DOHH2 (cell line): ENCODE measurements around the gene DGKB.

Experiments
- H3F3A ChIP-seq: fragments of 200-600 bp; sonication (generic), shearing (Covaris generic); 2 replicates; pipeline ENCODE4 v1.6.0; 2016; ENCODE audit warnings: antibody characterized with exemption, mild to moderate bottlenecking; ENCODE audit not compliant: control insufficient read depth, insufficient read depth
- H3K27ac ChIP-seq: fragments of 200-600 bp; sonication (generic); 2 replicates; pipeline ENCODE4 v1.5.1; 2014; ENCODE audit warnings: low read depth, mild to moderate bottlenecking, low read length, moderate library complexity
- H3K27me3 ChIP-seq: fragments of 200-600 bp; sonication (generic); 2 replicates; pipeline ENCODE4 v1.6.1; 2014; ENCODE audit warnings: mild to moderate bottlenecking, low read length, mixed read lengths; ENCODE audit not compliant: control insufficient read depth
- H3K36me3 ChIP-seq: fragments of 200-600 bp; sonication (generic); 2 replicates; pipeline ENCODE4 v1.6.1; 2014; ENCODE audit warnings: mild to moderate bottlenecking, low read length, moderate library complexity, mixed read lengths; ENCODE audit not compliant: control insufficient read depth
- H3K4me1 ChIP-seq: fragments of 200-600 bp; sonication (generic); 2 replicates; pipeline ENCODE4 v1.6.1; 2014; ENCODE audit warnings: mild to moderate bottlenecking, low read length, mixed read lengths; ENCODE audit not compliant: control insufficient read depth
- H3K4me2 ChIP-seq: fragments of 200-600 bp; sonication (generic); 2 replicates; pipeline ENCODE4 v1.6.0; 2014; ENCODE audit warnings: mild to moderate bottlenecking, low read length, moderate library complexity
- H3K4me3 ChIP-seq: fragments of 200-600 bp; sonication (generic); 2 replicates; pipeline ENCODE4 v1.5.1; 2014; ENCODE audit warnings: mild to moderate bottlenecking, low read length, mixed read lengths
- H3K79me2 ChIP-seq: fragments of 200-600 bp; sonication (generic); 2 replicates; pipeline ENCODE4 v1.6.1; 2014; ENCODE audit warnings: mild to moderate bottlenecking, low read length, mixed read lengths; ENCODE audit not compliant: control insufficient read depth
- H3K9me2 ChIP-seq: fragments of 200-600 bp; sonication (generic); replicated peaks from 2 replicates; pipeline ENCODE4 v1.6.1; 2014; ENCODE audit warnings: mild to moderate bottlenecking, low read length, mixed read lengths; ENCODE audit not compliant: control insufficient read depth
- H3K9me3 ChIP-seq: fragments of 200-600 bp; sonication (generic); 2 replicates; pipeline ENCODE4 v1.6.1; 2014; ENCODE audit warnings: antibody characterized with exemption, low read length, mixed read lengths; ENCODE audit not compliant: control insufficient read depth, insufficient read depth
- H4K20me1 ChIP-seq: fragments of 200-600 bp; sonication (generic); 2 replicates; pipeline ENCODE4 v1.6.0; 2014; ENCODE audit warnings: low read depth, mild to moderate bottlenecking, antibody characterized with exemption, low read length, moderate library complexity; ENCODE audit not compliant: control insufficient read depth, insufficient read depth
- CTCF ChIP-seq: fragments of 200-600 bp; sonication (generic); IDR thresholded peaks from one replicate; pipeline ENCODE4 v1.5.1; 2014; ENCODE audit warnings: antibody characterized with exemption, mild to moderate bottlenecking, low read depth, low read length; ENCODE audit not compliant: poor library complexity, severe bottlenecking
- EZH2phosphoT487 ChIP-seq: fragments of 200-600 bp; sonication (generic); IDR thresholded peaks from 2 replicates; pipeline ENCODE4 v1.6.1; 2017; ENCODE audit warnings: borderline replicate concordance, mild to moderate bottlenecking, antibody characterized with exemption, low read length, moderate library complexity, mixed read lengths

DGKB gene

GRCh38 chr7:14184292-14184864 lies 718.2 kb downstream of the DGKB start:
- Histone ChIP-seq H3K27me3 (no peaks in the 10 kb centered on the region), H3K79me2 (no peaks in the 10 kb centered on the region), H3K4me3 (no peak overlapping the region), H3K4me2 (no peak overlapping the region), H4K20me1 (no peaks in the 10 kb centered on the region), H3K27ac (no peak overlapping the region), H3F3A (no peaks in the 10 kb centered on the region), H3K9me3 (peaks cover 6% of the 10 kb centered on the region; the same call in 1 of the 2 replicates), H3K9me2 (no peaks in the 10 kb centered on the region), H3K4me1 (no peaks in the 10 kb centered on the region), H3K36me3 (no peaks in the 10 kb centered on the region)
- no peak for TF ChIP-seq EZH2phosphoT487
- TF ChIP-seq CTCF = no peak

- no peaks in the 10 kb centered on the region for H3K36me3 ChIP-seq
- no peaks in the 10 kb centered on the region for H3K4me1 ChIP-seq
- no peak overlapping the region for H3K27ac ChIP-seq
- H3K9me3 ChIP-seq = no peaks in the 10 kb centered on the region
- H3K4me2 ChIP-seq = no peak overlapping the region
- TF ChIP-seq CTCF = no peak
- no peak for TF ChIP-seq EZH2phosphoT487
- H3K27me3 ChIP-seq = no peaks in the 10 kb centered on the region
- H3K4me3 ChIP-seq = no peak overlapping the region
- H3K79me2 ChIP-seq = no peaks in the 10 kb centered on the region
- no peaks in the 10 kb centered on the region for H4K20me1 ChIP-seq
- H3K9me2 ChIP-seq = no peaks in the 10 kb centered on the region
- no peaks in the 10 kb centered on the region for H3F3A ChIP-seq
Observed at GRCh38 chr7:14179781-14180180, 722.8 kb downstream of the DGKB start.

GRCh38 chr7:14177876-14178275 lies 724.7 kb downstream of the DGKB start:
- Histone ChIP-seq H3F3A (no peaks in the 10 kb centered on the region), H3K36me3 (no peaks in the 10 kb centered on the region), H4K20me1 (no peaks in the 10 kb centered on the region), H3K9me3 (no peaks in the 10 kb centered on the region), H3K4me3 (no peak overlapping the region), H3K4me1 (no peaks in the 10 kb centered on the region), H3K27ac (no peak overlapping the region), H3K79me2 (no peaks in the 10 kb centered on the region), H3K4me2 (no peak overlapping the region), H3K27me3 (no peaks in the 10 kb centered on the region), H3K9me2 (no peaks in the 10 kb centered on the region)
- TF ChIP-seq CTCF (no peak), EZH2phosphoT487 (no peak)
